Progenitor cell of endocrine pancreas (in vitro differentiated cells): ENCODE data around the gene REXO1. TPM values are rescaled to one million over a fixed set of nuclear protein-coding genes. Genes with fewer than 3 reads are reported as not detected.
A peak's percentile ranks its signal among the peaks of the same experiment; 100 is the strongest.

Source experiments
- DNase-seq: peaks from one replicate; pipeline ENCODE4 v3.0.0; 2021; ENCODE audit warnings: low spot score; ENCODE audit not compliant: unreplicated experiment
- H3K27ac Mint-ChIP-seq: 2 replicates; pipeline ENCODE4 v1.8.0; 2021; ENCODE audit warnings: mild to moderate bottlenecking, moderate library complexity, mixed read lengths
- H3K27me3 Mint-ChIP-seq: 2 replicates; pipeline ENCODE4 v1.8.0; 2021; ENCODE audit warnings: mixed read lengths
- H3K36me3 Mint-ChIP-seq: 2 replicates; pipeline ENCODE4 v1.8.0; 2022; ENCODE audit warnings: mixed read lengths; ENCODE audit not compliant: insufficient read depth
- H3K4me1 Mint-ChIP-seq: 2 replicates; pipeline ENCODE4 v1.8.0; 2021; ENCODE audit warnings: low read depth, mixed read lengths
- H3K4me3 Mint-ChIP-seq: 2 replicates; pipeline ENCODE4 v1.8.0; 2021; ENCODE audit warnings: low read depth, mild to moderate bottlenecking, moderate library complexity, mixed read lengths
- H3K9me3 Mint-ChIP-seq: 2 replicates; pipeline ENCODE4 v1.8.0; 2021; ENCODE audit warnings: low read depth, mixed read lengths
- total RNA-seq: library from RNA; stranded (reverse); gene quantifications from 2 replicates; pipeline ENCODE4 v1.2.1, GENCODE V29; 2021
- TF ChIP-seq, protein P1 (sequence below): fragments of 200-600 bp; sonication (generic); IDR thresholded peaks from one replicate; pipeline ENCODE4 v1.5.0; 2021; ENCODE audit warnings: antibody characterized with exemption, mild to moderate bottlenecking; ENCODE audit not compliant: unreplicated experiment

REXO1 gene
- total RNA-seq, 1 donor from 2014 or later, result 42.8 TPM

DNA sequence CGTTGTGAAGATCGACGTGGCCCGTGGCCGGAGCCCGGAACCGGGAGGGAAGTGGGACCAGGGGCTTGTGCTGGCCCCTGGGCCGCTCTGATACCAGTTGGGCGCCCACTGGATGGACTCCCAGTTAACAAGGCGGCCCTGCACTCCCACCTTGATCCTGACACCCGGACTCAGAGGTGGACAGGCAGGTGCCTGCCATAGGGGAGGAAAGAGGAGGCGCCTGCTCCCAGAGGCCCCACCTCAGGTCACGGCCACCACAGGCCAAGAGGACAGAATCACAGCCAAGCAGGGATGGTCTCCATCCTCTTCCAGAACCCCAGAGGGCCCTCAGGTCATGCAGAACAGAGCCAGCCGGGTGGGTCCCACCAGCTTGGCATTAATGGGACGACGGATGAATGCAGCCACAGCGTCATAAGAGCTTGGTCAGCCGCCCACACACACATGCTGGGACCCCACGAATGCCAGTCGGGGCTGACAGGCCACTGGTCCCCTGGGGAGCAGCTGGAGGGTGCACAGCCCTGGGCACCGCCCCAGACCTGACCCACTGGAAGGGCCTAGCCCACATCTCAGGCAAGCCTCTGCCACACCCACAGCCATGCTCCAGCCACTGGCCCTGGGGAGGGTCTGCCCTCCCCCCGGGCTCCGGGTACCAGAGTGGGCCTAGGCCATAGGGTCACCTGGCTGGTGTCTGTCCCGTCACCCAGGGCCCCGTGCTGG is 24.7 kb upstream of the REXO1 start:
- Mint-ChIP-seq H3K36me3 (no peaks in the 10 kb centered on the region), H3K4me3 (no peak overlapping the region), H3K27me3 (no peaks in the 10 kb centered on the region), H3K9me3 (no peaks in the 10 kb centered on the region), H3K27ac (no peak overlapping the region), H3K4me1 (peaks cover 22% of the 10 kb centered on the region)
- no peak for DNase-seq
- TF ChIP-seq, protein P1, sequence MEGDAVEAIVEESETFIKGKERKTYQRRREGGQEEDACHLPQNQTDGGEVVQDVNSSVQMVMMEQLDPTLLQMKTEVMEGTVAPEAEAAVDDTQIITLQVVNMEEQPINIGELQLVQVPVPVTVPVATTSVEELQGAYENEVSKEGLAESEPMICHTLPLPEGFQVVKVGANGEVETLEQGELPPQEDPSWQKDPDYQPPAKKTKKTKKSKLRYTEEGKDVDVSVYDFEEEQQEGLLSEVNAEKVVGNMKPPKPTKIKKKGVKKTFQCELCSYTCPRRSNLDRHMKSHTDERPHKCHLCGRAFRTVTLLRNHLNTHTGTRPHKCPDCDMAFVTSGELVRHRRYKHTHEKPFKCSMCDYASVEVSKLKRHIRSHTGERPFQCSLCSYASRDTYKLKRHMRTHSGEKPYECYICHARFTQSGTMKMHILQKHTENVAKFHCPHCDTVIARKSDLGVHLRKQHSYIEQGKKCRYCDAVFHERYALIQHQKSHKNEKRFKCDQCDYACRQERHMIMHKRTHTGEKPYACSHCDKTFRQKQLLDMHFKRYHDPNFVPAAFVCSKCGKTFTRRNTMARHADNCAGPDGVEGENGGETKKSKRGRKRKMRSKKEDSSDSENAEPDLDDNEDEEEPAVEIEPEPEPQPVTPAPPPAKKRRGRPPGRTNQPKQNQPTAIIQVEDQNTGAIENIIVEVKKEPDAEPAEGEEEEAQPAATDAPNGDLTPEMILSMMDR, result no peak

DNA sequence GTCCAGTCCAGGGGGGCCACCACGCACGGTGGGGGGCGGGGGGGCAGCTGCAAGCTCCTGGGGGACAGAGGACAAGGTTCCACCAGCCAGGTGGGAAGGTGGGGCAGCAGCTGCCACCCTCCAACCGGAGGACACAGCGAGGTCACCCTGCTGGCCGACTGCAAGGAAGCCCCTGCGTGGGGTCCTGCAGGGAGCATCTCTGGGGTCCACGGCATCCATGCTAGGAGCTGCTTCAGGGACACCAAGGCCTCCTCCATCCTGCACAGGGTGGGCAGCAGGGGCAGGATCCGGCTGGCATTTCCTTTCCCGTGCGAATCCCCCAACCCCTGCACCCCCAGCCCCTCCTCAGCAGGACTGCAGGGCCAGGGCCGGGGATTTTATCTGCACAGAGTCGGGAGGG is 23.3 kb upstream of the REXO1 start:
- Mint-ChIP-seq H3K4me3 (no peak overlapping the region), H3K9me3 (no peaks in the 10 kb centered on the region), H3K27me3 (no peaks in the 10 kb centered on the region), H3K4me1 (peaks cover 22% of the 10 kb centered on the region), H3K27ac (no peak overlapping the region), H3K36me3 (no peaks in the 10 kb centered on the region)
- DNase-seq, result no peak
- TF ChIP-seq, protein P1, result no peak

DNA sequence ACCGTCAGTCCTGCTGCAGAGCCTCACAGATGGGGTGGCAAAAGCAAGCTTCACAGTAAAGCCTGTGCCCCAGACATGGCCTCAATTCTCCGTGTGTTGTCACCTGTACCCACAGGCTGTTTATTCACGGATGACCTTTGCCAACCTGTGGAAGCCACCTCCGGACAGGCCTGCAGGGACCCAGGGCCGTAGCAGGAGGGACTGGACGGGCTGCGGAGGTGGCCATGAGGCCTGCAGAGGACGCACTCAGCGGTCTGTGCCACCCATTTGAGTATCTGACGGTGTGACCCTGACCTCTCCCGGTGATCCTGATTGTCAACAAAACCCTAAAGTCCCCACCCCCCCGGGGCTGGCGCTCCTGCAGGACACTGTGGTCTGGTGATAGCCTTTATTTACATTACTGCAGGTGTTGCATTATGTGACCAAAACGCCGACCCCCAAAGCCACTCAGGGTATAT is 22.9 kb upstream of the REXO1 start:
- Mint-ChIP-seq H3K4me3 (no peak overlapping the region), H3K9me3 (no peaks in the 10 kb centered on the region), H3K27ac (peak overlapping the region; percentile 33), H3K27me3 (no peaks in the 10 kb centered on the region), H3K36me3 (no peaks in the 10 kb centered on the region), H3K4me1 (peaks cover 22% of the 10 kb centered on the region)
- TF ChIP-seq, protein P1, result no peak
- no peak for DNase-seq

DNA sequence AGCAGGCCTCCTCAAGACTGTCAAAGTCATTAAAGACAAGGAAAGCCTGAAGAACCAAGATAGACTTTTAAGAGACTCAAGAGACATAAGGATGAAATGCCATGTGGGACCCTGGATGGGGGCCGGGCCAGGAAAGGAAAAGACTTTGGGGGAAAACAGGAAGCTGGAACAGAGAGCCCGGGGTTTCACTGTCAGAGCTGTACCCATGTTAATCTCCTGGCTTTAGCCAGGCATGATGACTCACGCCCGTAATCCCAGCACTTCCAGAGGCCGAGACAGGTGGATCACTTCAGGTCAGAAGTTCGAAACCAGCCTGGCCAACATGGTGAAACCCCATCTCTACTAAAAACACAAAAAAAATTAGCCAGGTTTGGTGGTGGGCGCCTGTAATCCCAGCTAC is 20.7 kb upstream of the REXO1 start:
- TF ChIP-seq, protein P1, result no peak
- no peak overlapping the region for H3K27ac Mint-ChIP-seq
- H3K4me3 Mint-ChIP-seq, result no peak overlapping the region
- no peaks in the 10 kb centered on the region for H3K36me3 Mint-ChIP-seq
- peaks cover 8% of the 10 kb centered on the region for H3K4me1 Mint-ChIP-seq
- no peaks in the 10 kb centered on the region for H3K27me3 Mint-ChIP-seq
- H3K9me3 Mint-ChIP-seq, result no peaks in the 10 kb centered on the region
- DNase-seq, result no peak

DNA sequence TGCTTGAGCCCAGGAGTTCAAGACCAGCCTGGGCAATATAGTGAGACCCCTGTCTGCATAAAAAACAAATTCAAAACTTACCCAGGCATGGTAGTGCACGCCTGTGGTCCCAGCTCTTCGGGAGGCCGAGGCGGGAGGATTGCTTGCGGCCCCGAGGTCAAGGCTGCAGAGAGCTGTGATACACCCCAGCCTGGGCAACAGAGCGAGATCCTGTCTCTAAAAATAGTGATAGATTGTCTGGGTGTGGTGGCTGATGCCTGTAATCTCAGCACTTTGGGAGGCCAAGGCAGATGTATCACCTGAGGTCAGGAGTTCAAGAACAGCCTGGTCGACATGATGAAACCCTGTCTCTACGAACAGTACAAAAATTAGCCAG is 19.1 kb upstream of the REXO1 start:
- Mint-ChIP-seq H3K27ac (no peak overlapping the region), H3K4me1 (peaks cover 6% of the 10 kb centered on the region), H3K9me3 (no peaks in the 10 kb centered on the region), H3K36me3 (no peaks in the 10 kb centered on the region), H3K27me3 (peaks cover 2% of the 10 kb centered on the region), H3K4me3 (no peak overlapping the region)
- no peak for DNase-seq
- TF ChIP-seq, protein P1, result no peak
